ENCODE measurements around the gene S100A7A.
"Not testable (repeated sequence)": the region's sequence is repeated elsewhere in the genome, so short reads cannot be mapped to it uniquely, and the experiment has no call there.

Gene S100A7A

GRCh38 chr1:153404768-153405167 is 11.6 kb upstream of the S100A7A start:
- no peaks in the 10 kb centered on the region for H3K9me3 ChIP-seq (replicated peaks in 1 of 2; ENCODE audit: control insufficient read depth in 2 of 2, insufficient read depth in 1 of 2, low read depth in 1 of 2, low read length in 2 of 2)
- no peak overlapping the region for H2AK5ac ChIP-seq (ENCODE audit: low read depth, low read length)
- peak overlapping the region in 1 of 2 donors; percentile 28 for H3K4me3 ChIP-seq (ENCODE audit: low read length in 2 of 2)
- no peak overlapping the region for H3K9ac ChIP-seq (ENCODE audit: low read depth, low read length, poor library complexity)
- H2BK15ac ChIP-seq (ENCODE audit: low read length): no peak overlapping the region
- H3K18ac ChIP-seq (ENCODE audit: low read length): no peak overlapping the region
- no peak overlapping the region for H4K91ac ChIP-seq (ENCODE audit: low read depth, low read length, poor library complexity)
- H4K8ac ChIP-seq (ENCODE audit: low read depth, low read length): no peak overlapping the region
- no peak for DNase-seq (ENCODE audit: low spot score)
- no peak overlapping the region for H3K14ac ChIP-seq (ENCODE audit: low read length)
- H3K79me1 ChIP-seq (ENCODE audit: low read depth, low read length): no peaks in the 10 kb centered on the region
- H3K27me3 ChIP-seq (ENCODE audit: control insufficient read depth in 3 of 3, insufficient read depth in 3 of 3, low read depth in 1 of 3, low read length in 3 of 3): peaks cover 0 to 21% (median 0%) of the 10 kb centered on the region in 3 experiments
- no peaks in the 10 kb centered on the region for H3K4me1 ChIP-seq (ENCODE audit: control insufficient read depth in 2 of 2, insufficient read depth in 1 of 2, low read depth in 1 of 2, low read length in 2 of 2)
- H3K27ac ChIP-seq (replicated peaks; ENCODE audit: low read length): no peak overlapping the region
- no peak overlapping the region for H2AFZ ChIP-seq (ENCODE audit: low read length)
- no peak overlapping the region for H2BK5ac ChIP-seq (ENCODE audit: low read length)
- no peaks in the 10 kb centered on the region for H3K36me3 ChIP-seq (replicated peaks in 1 of 2; ENCODE audit: control insufficient read depth in 2 of 2, insufficient read depth in 2 of 2, low read length in 2 of 2)
- H3K4me2 ChIP-seq (ENCODE audit: insufficient read depth, low read length, poor library complexity, severe bottlenecking): no peak overlapping the region
- no peak overlapping the region for H2BK120ac ChIP-seq (ENCODE audit: low read depth, low read length)
- no peak overlapping the region for H3K4ac ChIP-seq (ENCODE audit: low read length)
- no peak overlapping the region for H2BK12ac ChIP-seq (ENCODE audit: low read length)
- WGBS, 2 donors (ENCODE audit: extremely low coverage in 2 of 2, insufficient read length in 2 of 2, insufficient replicate concordance in 1 of 2): no CpG with 5 or more reads among the region's 15 CpGs
- no peak overlapping the region for H3K23ac ChIP-seq (ENCODE audit: low read depth, low read length, poor library complexity)

DNA sequence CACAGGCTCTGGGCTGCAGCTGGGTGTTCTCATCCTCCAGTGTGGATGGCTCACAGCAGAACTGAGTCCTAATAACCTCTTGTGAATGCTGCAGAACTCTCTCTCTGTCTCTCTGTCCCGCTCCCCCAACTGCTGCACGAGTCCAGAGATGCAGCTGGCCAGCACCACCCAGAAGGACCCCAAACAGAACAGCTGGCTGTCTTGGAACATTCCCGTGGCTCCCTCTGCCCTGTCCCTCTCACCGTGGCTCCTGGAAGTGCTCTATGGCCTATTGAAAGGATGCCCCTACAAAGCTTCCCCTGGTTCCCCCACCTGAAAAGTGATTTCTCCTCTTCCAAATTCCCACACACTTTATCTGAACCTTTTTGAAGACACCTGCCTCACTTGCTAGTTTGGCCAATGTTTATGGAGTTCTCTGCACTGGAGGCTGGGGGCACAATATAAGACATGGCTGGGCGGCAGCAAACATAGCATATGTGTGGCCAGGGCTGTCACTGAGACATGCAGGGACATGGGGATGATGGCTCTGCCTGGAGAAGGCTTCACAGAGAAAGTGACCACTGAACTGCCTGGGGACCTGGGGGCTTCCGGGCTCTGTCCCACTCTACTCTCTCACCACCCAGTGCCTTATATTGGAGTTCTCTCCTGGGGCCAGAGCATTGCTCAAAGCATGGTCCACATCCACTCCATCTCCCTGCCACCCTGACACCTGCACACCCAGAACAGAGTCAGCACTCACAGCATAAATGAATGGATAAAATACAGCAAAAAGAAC is 10.3 kb upstream of the S100A7A start:
- H4K8ac ChIP-seq (ENCODE audit: low read depth, low read length); H4K91ac ChIP-seq (ENCODE audit: low read depth, low read length, poor library complexity); H3K27ac ChIP-seq (replicated peaks; ENCODE audit: low read length); H2AFZ ChIP-seq (ENCODE audit: low read length); H3K23ac ChIP-seq (ENCODE audit: low read depth, low read length, poor library complexity); H2BK5ac ChIP-seq (ENCODE audit: low read length); H2BK15ac ChIP-seq (ENCODE audit: low read length); H3K4ac ChIP-seq (ENCODE audit: low read length); H3K79me1 ChIP-seq (ENCODE audit: low read depth, low read length); H3K18ac ChIP-seq (ENCODE audit: low read length); H3K14ac ChIP-seq (ENCODE audit: low read length); H3K9me3 ChIP-seq (replicated peaks in 1 of 2; ENCODE audit: control insufficient read depth in 2 of 2, insufficient read depth in 1 of 2, low read depth in 1 of 2, low read length in 2 of 2); H2BK120ac ChIP-seq (ENCODE audit: low read depth, low read length); H3K9ac ChIP-seq (ENCODE audit: low read depth, low read length, poor library complexity); H2AK5ac ChIP-seq (ENCODE audit: low read depth, low read length); H3K36me3 ChIP-seq (replicated peaks in 1 of 2; ENCODE audit: control insufficient read depth in 2 of 2, insufficient read depth in 2 of 2, low read length in 2 of 2); H3K4me2 ChIP-seq (ENCODE audit: insufficient read depth, low read length, poor library complexity, severe bottlenecking); H3K4me3 ChIP-seq (ENCODE audit: low read length in 2 of 2); DNase-seq (ENCODE audit: low spot score); H3K4me1 ChIP-seq (ENCODE audit: control insufficient read depth in 2 of 2, insufficient read depth in 1 of 2, low read depth in 1 of 2, low read length in 2 of 2); H2BK12ac ChIP-seq (ENCODE audit: low read length): not testable (repeated sequence)
- no CpG with 5 or more reads among the region's 6 CpGs for WGBS, 2 donors (ENCODE audit: extremely low coverage in 2 of 2, insufficient read length in 2 of 2, insufficient replicate concordance in 1 of 2)
- peaks cover 0 to 17% (median 0%) of the 10 kb centered on the region in 3 experiments for H3K27me3 ChIP-seq (ENCODE audit: control insufficient read depth in 3 of 3, insufficient read depth in 3 of 3, low read depth in 1 of 3, low read length in 3 of 3)

GRCh38 chr1:153407274-153407673 is 9.0 kb upstream of the S100A7A start:
- Histone ChIP-seq H3K18ac (ENCODE audit: low read length) (peak overlapping the region; percentile 76), H3K23ac (ENCODE audit: low read depth, low read length, poor library complexity) (peak overlapping the region; percentile 80), H4K8ac (ENCODE audit: low read depth, low read length) (peak overlapping the region; percentile 23)
- H2BK15ac ChIP-seq (ENCODE audit: low read length); H2BK12ac ChIP-seq (ENCODE audit: low read length); DNase-seq (ENCODE audit: low spot score); H3K27me3 ChIP-seq (ENCODE audit: control insufficient read depth in 3 of 3, insufficient read depth in 3 of 3, low read depth in 1 of 3, low read length in 3 of 3); H3K14ac ChIP-seq (ENCODE audit: low read length); H3K36me3 ChIP-seq (replicated peaks in 1 of 2; ENCODE audit: control insufficient read depth in 2 of 2, insufficient read depth in 2 of 2, low read length in 2 of 2); H2BK5ac ChIP-seq (ENCODE audit: low read length); H2AK5ac ChIP-seq (ENCODE audit: low read depth, low read length); H3K79me1 ChIP-seq (ENCODE audit: low read depth, low read length); H2BK120ac ChIP-seq (ENCODE audit: low read depth, low read length); H3K4ac ChIP-seq (ENCODE audit: low read length); H3K4me1 ChIP-seq (ENCODE audit: control insufficient read depth in 2 of 2, insufficient read depth in 1 of 2, low read depth in 1 of 2, low read length in 2 of 2); H3K27ac ChIP-seq (replicated peaks; ENCODE audit: low read length); H3K4me2 ChIP-seq (ENCODE audit: insufficient read depth, low read length, poor library complexity, severe bottlenecking); H4K91ac ChIP-seq (ENCODE audit: low read depth, low read length, poor library complexity); H2AFZ ChIP-seq (ENCODE audit: low read length); H3K9ac ChIP-seq (ENCODE audit: low read depth, low read length, poor library complexity); H3K4me3 ChIP-seq (ENCODE audit: low read length in 2 of 2); H3K9me3 ChIP-seq (replicated peaks in 1 of 2; ENCODE audit: control insufficient read depth in 2 of 2, insufficient read depth in 1 of 2, low read depth in 1 of 2, low read length in 2 of 2): not testable (repeated sequence)
- no CpG with 5 or more reads among the region's 11 CpGs for WGBS, 2 donors (ENCODE audit: extremely low coverage in 2 of 2, insufficient read length in 2 of 2, insufficient replicate concordance in 1 of 2)

GRCh38 chr1:153413961-153414360 is 2.4 kb upstream of the S100A7A start:
- not testable (repeated sequence) for H4K8ac ChIP-seq (ENCODE audit: low read depth, low read length); H3K9ac ChIP-seq (ENCODE audit: low read depth, low read length, poor library complexity); H3K27me3 ChIP-seq (ENCODE audit: control insufficient read depth in 3 of 3, insufficient read depth in 3 of 3, low read depth in 1 of 3, low read length in 3 of 3); H3K4me3 ChIP-seq (ENCODE audit: low read length in 2 of 2); H3K4ac ChIP-seq (ENCODE audit: low read length); H2BK5ac ChIP-seq (ENCODE audit: low read length); H3K14ac ChIP-seq (ENCODE audit: low read length); H3K4me1 ChIP-seq (ENCODE audit: control insufficient read depth in 2 of 2, insufficient read depth in 1 of 2, low read depth in 1 of 2, low read length in 2 of 2); H3K36me3 ChIP-seq (replicated peaks in 1 of 2; ENCODE audit: control insufficient read depth in 2 of 2, insufficient read depth in 2 of 2, low read length in 2 of 2); H3K4me2 ChIP-seq (ENCODE audit: insufficient read depth, low read length, poor library complexity, severe bottlenecking); H2AK5ac ChIP-seq (ENCODE audit: low read depth, low read length); H2BK120ac ChIP-seq (ENCODE audit: low read depth, low read length); H3K79me1 ChIP-seq (ENCODE audit: low read depth, low read length); H2BK12ac ChIP-seq (ENCODE audit: low read length); H3K18ac ChIP-seq (ENCODE audit: low read length); H2BK15ac ChIP-seq (ENCODE audit: low read length); H3K23ac ChIP-seq (ENCODE audit: low read depth, low read length, poor library complexity); H2AFZ ChIP-seq (ENCODE audit: low read length); H4K91ac ChIP-seq (ENCODE audit: low read depth, low read length, poor library complexity); H3K27ac ChIP-seq (replicated peaks; ENCODE audit: low read length); DNase-seq (ENCODE audit: low spot score); H3K9me3 ChIP-seq (replicated peaks in 1 of 2; ENCODE audit: control insufficient read depth in 2 of 2, insufficient read depth in 1 of 2, low read depth in 1 of 2, low read length in 2 of 2)
